Skeletal muscle tissue (tissue), 4 donors: Measurements from ENCODE around the gene MRGPRG. TPM values are rescaled to one million over a fixed set of nuclear protein-coding genes. Genes with fewer than 3 reads are reported as not detected.

Experiments used
- H3K27ac ChIP-seq: one replicate; pipeline ENCODE4 v1.7.0; 2013; ENCODE audit warnings: mild to moderate bottlenecking, low read depth, low read length, inconsistent platforms
- H3K27me3 ChIP-seq, 3 donors: one replicate each; pipeline ENCODE4 v1.7.0; 2013; ENCODE audit warnings: low read length in 3 of 3; ENCODE audit not compliant: control insufficient read depth in 3 of 3, insufficient read depth in 3 of 3
- H3K36me3 ChIP-seq, 3 donors: one replicate each; pipeline ENCODE4 v1.7.0; 2013; ENCODE audit warnings: low read length in 3 of 3; ENCODE audit not compliant: control insufficient read depth in 3 of 3, insufficient read depth in 3 of 3
- H3K4me1 ChIP-seq, 3 donors: one replicate each; pipeline ENCODE4 v1.7.0; 2013; ENCODE audit warnings: low read length in 3 of 3, mild to moderate bottlenecking in 3 of 3; ENCODE audit not compliant: control insufficient read depth in 3 of 3, insufficient read depth in 3 of 3
- H3K4me3 ChIP-seq, 3 donors: one replicate each; pipeline ENCODE4 v1.7.0; 2013; ENCODE audit warnings: low read length in 3 of 3
- H3K9ac ChIP-seq, 3 donors: one replicate each; pipeline ENCODE4 v1.7.0; 2013; ENCODE audit warnings: low read length in 3 of 3, mild to moderate bottlenecking in 3 of 3, moderate library complexity in 2 of 3, low read depth in 1 of 3
- H3K9me3 ChIP-seq, 3 donors: one replicate each; pipeline ENCODE4 v1.7.0; 2013; ENCODE audit warnings: low read length in 3 of 3; ENCODE audit not compliant: control insufficient read depth in 3 of 3
- total RNA-seq: library from RNA; depleted of rRNA; stranded (reverse); fragments of >200 nt; gene quantifications from one replicate; pipeline ENCODE4 v1.2.3, GENCODE V29; 2014
- donor health status: Osteomylitis.

Gene MRGPRG
- total RNA-seq, 1 donor from 2014 or later, result not detected

- no peak overlapping the region for H3K27ac ChIP-seq
- H3K9me3 ChIP-seq, result no peaks in the 10 kb centered on the region
- no peak overlapping the region for H3K9ac ChIP-seq
- H3K27me3 ChIP-seq, result peaks cover 57 to 89% (median 89%) of the 10 kb centered on the region in 3 donors
- no peaks in the 10 kb centered on the region for H3K36me3 ChIP-seq
- H3K4me1 ChIP-seq, result no peaks in the 10 kb centered on the region
- H3K4me3 ChIP-seq, result no peak overlapping the region
Observed at GRCh38 chr11:3220101-3220500, 1.5 kb upstream of the MRGPRG start.

GRCh38 chr11:3219281-3219892 lies 774 bp upstream of the MRGPRG start:
- Histone ChIP-seq H3K4me1 (no peaks in the 10 kb centered on the region), H3K27ac (no peak overlapping the region), H3K9me3 (no peaks in the 10 kb centered on the region), H3K4me3 (no peak overlapping the region), H3K36me3 (no peaks in the 10 kb centered on the region), H3K27me3 (peaks cover 57 to 88% (median 85%) of the 10 kb centered on the region in 3 donors), H3K9ac (no peak overlapping the region)

- no peak overlapping the region for H3K4me3 ChIP-seq
- H3K9ac ChIP-seq, result no peak overlapping the region
- H3K4me1 ChIP-seq, result no peaks in the 10 kb centered on the region
- no peak overlapping the region for H3K27ac ChIP-seq
- H3K36me3 ChIP-seq, result no peaks in the 10 kb centered on the region
- H3K27me3 ChIP-seq, result peaks cover 43 to 81% (median 78%) of the 10 kb centered on the region in 3 donors
- H3K9me3 ChIP-seq, result no peaks in the 10 kb centered on the region
Observed at GRCh38 chr11:3217818-3218482, 663 bp downstream of the MRGPRG start.

GRCh38 chr11:3216027-3216525 lies 2.5 kb downstream of the MRGPRG start:
- H3K9ac ChIP-seq, result no peak overlapping the region
- H3K27me3 ChIP-seq, result peaks cover 31 to 63% (median 60%) of the 10 kb centered on the region in 3 donors
- H3K36me3 ChIP-seq, result no peaks in the 10 kb centered on the region
- no peak overlapping the region for H3K4me3 ChIP-seq
- no peaks in the 10 kb centered on the region for H3K4me1 ChIP-seq
- peaks cover 0 to 4% (median 0%) of the 10 kb centered on the region in 3 donors for H3K9me3 ChIP-seq
- H3K27ac ChIP-seq, result no peak overlapping the region

- Histone ChIP-seq H3K9me3 (peaks cover 0 to 4% (median 0%) of the 10 kb centered on the region in 3 donors), H3K27ac (no peak overlapping the region), H3K9ac (no peak overlapping the region), H3K4me3 (no peak overlapping the region), H3K4me1 (no peaks in the 10 kb centered on the region), H3K27me3 (peaks cover 25 to 57% (median 54%) of the 10 kb centered on the region in 3 donors), H3K36me3 (no peaks in the 10 kb centered on the region)
Observed at GRCh38 chr11:3215346-3216026, 3.1 kb downstream of the MRGPRG start.

GRCh38 chr11:3214420-3214699 lies 4.3 kb downstream of the MRGPRG start:
- Histone ChIP-seq H3K27me3 (peaks cover 18 to 48% (median 42%) of the 10 kb centered on the region in 3 donors), H3K36me3 (no peaks in the 10 kb centered on the region), H3K27ac (no peak overlapping the region), H3K4me1 (no peaks in the 10 kb centered on the region), H3K9ac (no peak overlapping the region), H3K4me3 (no peak overlapping the region), H3K9me3 (peaks cover 0 to 4% (median 0%) of the 10 kb centered on the region in 3 donors)

- Histone ChIP-seq H3K4me1 (no peaks in the 10 kb centered on the region), H3K9ac (no peak overlapping the region), H3K9me3 (peaks cover 0 to 4% (median 0%) of the 10 kb centered on the region in 3 donors), H3K27me3 (peaks cover 16 to 44% (median 37%) of the 10 kb centered on the region in 3 donors), H3K27ac (no peak overlapping the region), H3K36me3 (no peaks in the 10 kb centered on the region), H3K4me3 (no peak overlapping the region)
Observed at GRCh38 chr11:3213659-3214419, 4.8 kb downstream of the MRGPRG start.

GRCh38 chr11:3208272-3208671 lies 10.3 kb downstream of the MRGPRG start:
- H3K36me3 ChIP-seq, result no peaks in the 10 kb centered on the region
- H3K9ac ChIP-seq, result no peak overlapping the region
- H3K27ac ChIP-seq, result no peak overlapping the region

GRCh38 chr11:3207526-3208189 lies 11.0 kb downstream of the MRGPRG start:
- no peak overlapping the region for H3K27ac ChIP-seq
- no peak overlapping the region for H3K4me3 ChIP-seq
- no peaks in the 10 kb centered on the region for H3K36me3 ChIP-seq
- peaks cover 18 to 26% (median 21%) of the 10 kb centered on the region in 3 donors for H3K27me3 ChIP-seq
- peaks cover 0 to 9% (median 4%) of the 10 kb centered on the region in 3 donors for H3K4me1 ChIP-seq
- no peak overlapping the region for H3K9ac ChIP-seq
- peaks cover 0 to 4% (median 0%) of the 10 kb centered on the region in 3 donors for H3K9me3 ChIP-seq

More at GRCh38 chr11:3208272-3208671, 10.3 kb downstream of the MRGPRG start:
- Histone ChIP-seq H3K9me3 (peaks cover 0 to 4% (median 0%) of the 10 kb centered on the region in 3 donors), H3K27me3 (peaks cover 12 to 19% (median 15%) of the 10 kb centered on the region in 3 donors), H3K4me1 (peaks cover 0 to 4% (median 4%) of the 10 kb centered on the region in 3 donors), H3K4me3 (no peak overlapping the region)
